ENCODE measurements around the gene ASIP. TPM values are rescaled to one million over a fixed set of nuclear protein-coding genes. Genes with fewer than 3 reads are reported as not detected.
A peak's percentile ranks its signal among the peaks of the same experiment; 100 is the strongest.

The ASIP gene
- total RNA-seq, 6 experiments from 2014 or later = 0.42 TPM; not detected in 5

GRCh38 chr20:34301587-34302311 lies 60.5 kb downstream of the ASIP start:
- H3K4me1 ChIP-seq = peaks cover 0 to 55% (median 17%) of the 10 kb centered on the region in 4 donors
- H3K36me3 ChIP-seq = no peaks in the 10 kb centered on the region
- intact Hi-C loops (cut with DNase I) = no loop called here
- TF ChIP-seq POLR2A (IDR thresholded peaks at IDR 0.05) = no peak
- no peak for TF ChIP-seq CTCF (IDR thresholded peaks at IDR 0.05)
- DNase-seq = no peak
- peak overlapping the region; percentile 73 to 85 (median 80) for H3K4me3 ChIP-seq
- ATAC-seq = no peak
- WGBS (ENCODE audit: insufficient coverage, low coverage, low lambda C conversion rate, missing lambda C conversion rate) = 74% methylated on average over 15 of the region's 17 CpGs
- no peaks in the 10 kb centered on the region for H3K27me3 ChIP-seq
- peak overlapping the region in 2 of 3 donors; percentile 44 to 77 for H3K27ac ChIP-seq
- H3K9me3 ChIP-seq = no peaks in the 10 kb centered on the region

GRCh38 chr20:34302312-34302722 lies 61.1 kb downstream of the ASIP start:
- peaks cover 0 to 57% (median 14%) of the 10 kb centered on the region in 4 donors for H3K4me1 ChIP-seq
- H3K4me3 ChIP-seq = peak overlapping the region; percentile 73 to 85 (median 80)
- no peaks in the 10 kb centered on the region for H3K27me3 ChIP-seq
- peak overlapping the region; percentile 57 to 77 (median 72) for H3K27ac ChIP-seq
- no peaks in the 10 kb centered on the region for H3K36me3 ChIP-seq
- ATAC-seq (no peak), DNase-seq (no peak)
- WGBS (ENCODE audit: insufficient coverage, low coverage, low lambda C conversion rate, missing lambda C conversion rate) = 16% methylated on average over 9 of the region's 9 CpGs
- H3K9me3 ChIP-seq = no peaks in the 10 kb centered on the region
- peak in 1 of 4 donors; percentile 12 for TF ChIP-seq CTCF (IDR thresholded peaks at IDR 0.05)
- TF ChIP-seq POLR2A (IDR thresholded peaks at IDR 0.05) = no peak
- intact Hi-C loops (cut with DNase I) = no loop called here

DNA sequence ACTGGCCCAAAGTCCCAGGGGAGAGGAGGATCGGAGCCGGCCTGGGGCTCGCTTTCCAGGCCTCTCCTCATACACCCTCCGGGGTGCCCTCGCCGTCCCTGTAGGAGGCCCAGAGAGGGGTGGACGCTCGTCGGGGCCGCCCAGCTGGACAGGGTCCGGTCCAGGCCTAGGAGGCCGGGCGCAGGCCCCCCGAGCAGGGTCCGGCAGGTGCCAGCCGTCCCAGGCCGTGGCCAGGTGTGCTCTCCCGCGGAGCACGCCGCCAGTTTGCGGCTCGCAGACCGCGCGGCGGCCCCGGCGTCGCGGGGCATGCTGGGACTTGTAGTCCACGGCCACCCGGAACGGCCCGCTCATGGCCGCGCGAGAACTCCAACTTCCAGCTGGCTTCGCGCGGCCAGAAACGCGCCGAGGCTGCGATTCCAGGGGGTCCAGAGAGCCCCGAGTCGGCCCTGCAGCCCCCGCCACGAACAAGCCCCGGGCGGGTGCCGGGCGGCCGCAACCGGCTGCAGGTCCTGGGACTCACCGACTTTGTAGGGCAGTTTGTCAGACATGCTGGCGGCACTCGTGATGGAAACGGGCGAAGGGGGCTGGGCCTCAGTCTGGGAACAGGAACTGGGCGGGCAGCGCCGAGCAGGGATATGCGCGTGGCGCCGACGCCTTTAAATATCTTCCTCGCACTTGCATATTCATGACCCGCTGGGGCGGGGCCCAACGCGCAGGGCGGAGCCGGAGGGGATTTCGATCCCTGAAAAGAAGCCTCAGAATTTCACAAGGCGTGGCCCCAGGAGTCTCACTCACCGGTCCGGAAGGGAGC lies 61.7 kb downstream of the ASIP start, which contains the start of gene AHCY:
Gene AHCY (minus strand): TSS at position 633 of the 811 bp plus-strand sequence. CDS start 85 bp downstream, at position 548.
- peak within 1 kb of the TSS; percentile 57 to 77 (median 72) for H3K27ac ChIP-seq
- no peaks in the 10 kb centered on the region for H3K9me3 ChIP-seq
- H3K36me3 ChIP-seq = no peaks in the 10 kb centered on the region
- H3K4me1 ChIP-seq = peaks cover 0 to 51% (median 13%) of the 10 kb centered on the region in 4 donors
- H3K4me3 ChIP-seq = peak within 1 kb of the TSS; percentile 73 to 85 (median 80)
- DNase-seq (peak; percentile 97), ATAC-seq (peak; percentile 92 to 96 (median 93))
- intact Hi-C loops (cut with DNase I) = no loop called here
- TF ChIP-seq CTCF (IDR thresholded peaks at IDR 0.05) (peak in 1 of 4 donors; percentile 0), POLR2A (IDR thresholded peaks at IDR 0.05) (peak; percentile 78)
- WGBS (ENCODE audit: insufficient coverage, low coverage, low lambda C conversion rate, missing lambda C conversion rate) = under 1% methylated on average over 16 of the region's 79 CpGs
- no peaks in the 10 kb centered on the region for H3K27me3 ChIP-seq

DNA sequence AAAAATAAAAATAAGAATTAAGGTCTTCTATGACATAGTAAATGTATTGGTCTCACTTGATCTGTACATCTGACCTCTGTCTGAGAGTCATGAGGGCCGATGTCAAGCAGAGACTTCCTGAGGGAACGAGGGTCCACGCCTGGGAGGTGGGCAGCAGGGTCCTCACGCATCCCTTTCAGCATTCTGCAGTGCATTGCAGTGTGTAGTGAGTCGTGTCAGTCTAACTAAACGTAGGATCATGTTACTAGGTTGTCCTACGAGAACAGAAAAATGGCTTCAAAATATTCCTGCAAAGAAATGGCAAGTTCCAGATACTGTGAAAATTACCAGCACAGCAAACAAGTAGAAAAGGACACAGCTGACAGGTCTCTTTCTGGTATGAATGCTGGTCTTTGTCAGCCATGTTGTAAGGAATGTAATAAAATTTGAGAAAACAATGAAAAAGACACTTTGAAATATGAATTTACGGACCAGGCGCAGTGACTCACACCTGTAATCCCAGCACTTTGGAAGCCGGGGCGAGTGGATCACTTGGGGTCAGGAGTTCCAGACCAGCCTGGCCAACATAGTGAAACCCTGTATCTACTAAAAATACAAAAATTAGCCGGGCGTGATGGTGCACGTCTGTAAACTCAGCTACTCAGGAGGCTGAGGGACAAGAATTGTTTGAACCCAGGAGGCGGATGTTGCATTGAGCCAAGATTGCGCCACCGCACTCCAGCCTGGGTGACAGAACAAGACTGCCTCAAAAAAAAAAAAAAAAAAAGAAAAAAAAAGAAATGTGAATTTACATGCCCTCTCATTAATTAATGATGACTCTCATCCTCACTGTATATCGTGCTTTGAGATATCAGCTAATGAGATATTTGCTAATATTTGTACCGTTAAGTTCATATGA lies 64.4 kb downstream of the ASIP start:
- no peaks in the 10 kb centered on the region for H3K27me3 ChIP-seq
- peak overlapping the region in 1 of 3 donors; percentile 51 for H3K27ac ChIP-seq
- H3K9me3 ChIP-seq = no peaks in the 10 kb centered on the region
- H3K4me1 ChIP-seq = peaks cover 0 to 47% (median 14%) of the 10 kb centered on the region in 4 donors
- DNase-seq (peak; percentile 38 to 73 (median 66)), ATAC-seq (no peak)
- 49% methylated on average over 18 of the region's 19 CpGs for WGBS (ENCODE audit: insufficient coverage, low coverage, low lambda C conversion rate, missing lambda C conversion rate)
- H3K36me3 ChIP-seq = no peaks in the 10 kb centered on the region
- intact Hi-C loops (cut with DNase I) = no loop called here
- H3K4me3 ChIP-seq = no peak overlapping the region
- no peak for TF ChIP-seq POLR2A (IDR thresholded peaks at IDR 0.05)
- no peak for TF ChIP-seq CTCF (IDR thresholded peaks at IDR 0.05)

Measured in right lobe of liver (tissue), 6 donors.